HepG2 (cell line): Measurements from ENCODE around the gene BIRC5.
"Not testable (repeated sequence)": the region's sequence is repeated elsewhere in the genome, so short reads cannot be mapped to it uniquely, and the experiment has no call there.

Experiments used
- GLI4 ChIP-seq: sonication (generic); formaldehyde crosslinking; IDR thresholded peaks from 2 replicates; pipeline ENCODE4 v1.5.1; 2020; ENCODE audit warnings: missing genetic modification reagents, mild to moderate bottlenecking, moderate library complexity, borderline replicate concordance
- JUN ChIP-seq: sonication (generic); formaldehyde crosslinking; IDR thresholded peaks from 2 replicates; pipeline ENCODE4 v1.4.0; 2020; ENCODE audit warnings: mild to moderate bottlenecking, missing genetic modification reagents
- MXI1 ChIP-seq: IDR thresholded peaks from 3 replicates; pipeline ENCODE4 v1.6.1; 2012; ENCODE audit warnings: low read depth, low read length, inconsistent platforms, borderline replicate concordance
- NFE2L1 ChIP-seq: sonication (generic); formaldehyde crosslinking; IDR thresholded peaks from 2 replicates; pipeline ENCODE4 v1.4.0; 2020; ENCODE audit warnings: missing genetic modification reagents, mild to moderate bottlenecking, borderline replicate concordance
- TARDBP ChIP-seq: sonication (generic); formaldehyde crosslinking; IDR thresholded peaks from 2 replicates; pipeline ENCODE4 v1.8.0; 2022; ENCODE audit warnings: mild to moderate bottlenecking, missing genetic modification reagents
- ZNF24 ChIP-seq: fragments of 450-650 bp; IDR thresholded peaks from 2 replicates; pipeline ENCODE4 v1.6.1; 2017; ENCODE audit warnings: antibody characterized with exemption, mild to moderate bottlenecking
- TF ChIP-seq, protein P1 (sequence below): sonication (generic); formaldehyde crosslinking; IDR thresholded peaks from 2 replicates; pipeline ENCODE4 v1.5.0; 2020; ENCODE audit warnings: mild to moderate bottlenecking, missing genetic modification reagents, moderate library complexity

DNA sequence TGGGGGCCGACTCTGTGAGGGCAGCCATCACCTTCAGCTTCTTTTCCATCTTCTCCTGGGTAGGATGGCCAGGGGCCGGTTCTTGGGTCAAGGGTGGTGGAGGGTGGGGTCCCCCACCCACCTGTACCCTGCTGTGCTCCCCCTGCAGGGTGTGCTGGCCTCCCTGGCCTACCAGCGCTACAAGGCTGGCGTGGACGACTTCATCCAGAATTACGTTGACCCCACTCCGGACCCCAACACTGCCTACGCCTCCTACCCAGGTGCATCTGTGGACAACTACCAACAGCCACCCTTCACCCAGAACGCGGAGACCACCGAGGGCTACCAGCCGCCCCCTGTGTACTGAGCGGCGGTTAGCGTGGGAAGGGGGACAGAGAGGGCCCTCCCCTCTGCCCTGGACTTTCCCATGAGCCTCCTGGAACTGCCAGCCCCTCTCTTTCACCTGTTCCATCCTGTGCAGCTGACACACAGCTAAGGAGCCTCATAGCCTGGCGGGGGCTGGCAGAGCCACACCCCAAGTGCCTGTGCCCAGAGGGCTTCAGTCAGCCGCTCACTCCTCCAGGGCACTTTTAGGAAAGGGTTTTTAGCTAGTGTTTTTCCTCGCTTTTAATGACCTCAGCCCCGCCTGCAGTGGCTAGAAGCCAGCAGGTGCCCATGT is 42.3 kb upstream of the BIRC5 start:
- not testable (repeated sequence) for TF ChIP-seq ZNF24; NFE2L1 (CRISPR knock-in tag); GLI4 (CRISPR knock-in tag); MXI1; JUN (CRISPR knock-in tag); TARDBP
- TF ChIP-seq, protein P1, sequence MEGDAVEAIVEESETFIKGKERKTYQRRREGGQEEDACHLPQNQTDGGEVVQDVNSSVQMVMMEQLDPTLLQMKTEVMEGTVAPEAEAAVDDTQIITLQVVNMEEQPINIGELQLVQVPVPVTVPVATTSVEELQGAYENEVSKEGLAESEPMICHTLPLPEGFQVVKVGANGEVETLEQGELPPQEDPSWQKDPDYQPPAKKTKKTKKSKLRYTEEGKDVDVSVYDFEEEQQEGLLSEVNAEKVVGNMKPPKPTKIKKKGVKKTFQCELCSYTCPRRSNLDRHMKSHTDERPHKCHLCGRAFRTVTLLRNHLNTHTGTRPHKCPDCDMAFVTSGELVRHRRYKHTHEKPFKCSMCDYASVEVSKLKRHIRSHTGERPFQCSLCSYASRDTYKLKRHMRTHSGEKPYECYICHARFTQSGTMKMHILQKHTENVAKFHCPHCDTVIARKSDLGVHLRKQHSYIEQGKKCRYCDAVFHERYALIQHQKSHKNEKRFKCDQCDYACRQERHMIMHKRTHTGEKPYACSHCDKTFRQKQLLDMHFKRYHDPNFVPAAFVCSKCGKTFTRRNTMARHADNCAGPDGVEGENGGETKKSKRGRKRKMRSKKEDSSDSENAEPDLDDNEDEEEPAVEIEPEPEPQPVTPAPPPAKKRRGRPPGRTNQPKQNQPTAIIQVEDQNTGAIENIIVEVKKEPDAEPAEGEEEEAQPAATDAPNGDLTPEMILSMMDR (CRISPR knock-in tag) = not testable (repeated sequence)
